Right cardiac atrium (tissue), 5 donors: ENCODE data around the gene TIPRL. TPM values are rescaled to one million over a fixed set of nuclear protein-coding genes. Genes with fewer than 3 reads are reported as not detected.

Experiments used
- ATAC-seq, 2 donors: fragments of 200-7000 bp; cut with Tn5 transposase; one replicate each; pipeline versions ENCODE4 v1.8.0 to v1.9.1; 2020; ENCODE audit warnings: moderate library complexity in 2 of 2, mild to moderate bottlenecking in 1 of 2
- DNase-seq, 3 donors: peaks; one replicate each; pipeline ENCODE4 v3.0.0-alpha.2; 2020
- H3K27ac ChIP-seq: one replicate; pipeline ENCODE4 v1.5.1; 2013; ENCODE audit warnings: mild to moderate bottlenecking, low read length, control low read depth, moderate library complexity
- H3K27me3 ChIP-seq: one replicate; pipeline ENCODE4 v1.6.1; 2013; ENCODE audit not compliant: control insufficient read depth, insufficient read depth
- H3K4me1 ChIP-seq: one replicate; pipeline ENCODE4 v1.6.1; 2013; ENCODE audit warnings: low read length; ENCODE audit not compliant: control insufficient read depth, insufficient read depth
- H3K4me3 ChIP-seq: one replicate; pipeline ENCODE4 v1.5.1; 2013; ENCODE audit warnings: low read length, control low read depth
- H3K9me3 ChIP-seq: one replicate; pipeline ENCODE4 v1.6.1; 2013; ENCODE audit warnings: low read length; ENCODE audit not compliant: control insufficient read depth
- WGBS: extraction: QIAGEN DNeasy Blood & Tissue Kit; methylation state at CpG from one replicate; pipeline ENCODE4 v1.1.7; 2013; 5-methylcytosine and 5-hydroxymethylcytosine counted together
- intact Hi-C, 4 donors: fragments of 100-400 bp; cut with DNase I; formaldehyde crosslinking; loops; one replicate each; pipeline versions ENCODE4 v1.11.0 to v1.14.0; 2022 to 2023
- polyA plus RNA-seq: library from polyadenylated mRNA; stranded (reverse); fragments of 200-250 nt; gene quantifications from one replicate; pipeline ENCODE4 v1.2.3, GENCODE V29; 2013
- total RNA-seq, 4 donors: library from RNA; stranded (reverse); fragmentation: NEBNext Ultra II Directional; extraction: Animal tissue kit (Norgen Biotek cat#: 25700); gene quantifications; one replicate each; pipeline ENCODE4 v1.2.1, GENCODE V29; 2021
- donor health status: healthy with polysubstance abuse.
- donor health status: DM: no; HTN: yes; CAD: no.
- donor health status: DM: no; HTN: no; CAD: no.
- donor health status: DM: no; HTN: yes; CAD: no; lungs with severe emphysema.
- donor health status: DM: yes; HTN: yes; CAD: no.

Gene TIPRL
- total and polyA plus RNA-seq, 5 donors = 17.0 to 28.8 (median 26.1) TPM

DNA sequence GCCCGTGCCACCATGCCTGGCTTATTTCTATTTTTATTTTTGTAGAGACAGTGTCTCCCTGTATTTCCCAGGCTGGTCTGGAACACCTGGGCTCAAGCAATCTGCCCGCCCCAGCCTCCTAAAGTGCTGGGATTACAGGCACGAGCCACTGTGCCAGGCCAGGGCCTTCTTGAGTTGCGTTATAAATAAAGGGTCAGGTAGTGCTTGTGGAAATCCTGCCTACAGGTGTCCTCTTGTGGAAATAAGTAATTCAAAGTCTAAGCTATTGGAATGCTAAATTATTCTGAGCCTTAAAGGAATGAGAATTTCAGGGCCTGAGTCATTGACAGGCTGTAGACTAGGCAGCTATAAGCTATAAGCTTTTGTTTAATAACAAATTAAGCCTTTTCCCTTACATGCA lies 38.9 kb downstream of the TIPRL start:
- H3K4me1 ChIP-seq = no peaks in the 10 kb centered on the region
- ATAC-seq (no peak), DNase-seq (no peak)
- intact Hi-C loops = no loop called here
- no peaks in the 10 kb centered on the region for H3K27me3 ChIP-seq
- H3K27ac ChIP-seq = no peak overlapping the region
- WGBS = 97% methylated on average over 4 of the region's 4 CpGs
- H3K4me3 ChIP-seq = no peak overlapping the region
- H3K9me3 ChIP-seq = peaks cover 4% of the 10 kb centered on the region

GRCh38 chr1:168218658-168219057 lies 39.9 kb downstream of the TIPRL start:
- Histone ChIP-seq H3K27me3 (no peaks in the 10 kb centered on the region), H3K9me3 (no peaks in the 10 kb centered on the region), H3K4me1 (no peaks in the 10 kb centered on the region), H3K4me3 (no peak overlapping the region), H3K27ac (no peak overlapping the region)
- ATAC-seq (no peak), DNase-seq (no peak)
- WGBS = 84% methylated on average over 4 of the region's 4 CpGs
- intact Hi-C loops = no loop called here

- DNase-seq (no peak), ATAC-seq (no peak)
- intact Hi-C loops = no loop called here
- WGBS = 58% methylated on average over 6 of the region's 6 CpGs
- Histone ChIP-seq H3K4me1 (no peaks in the 10 kb centered on the region), H3K4me3 (no peak overlapping the region), H3K9me3 (no peaks in the 10 kb centered on the region), H3K27ac (no peak overlapping the region), H3K27me3 (no peaks in the 10 kb centered on the region)
These were observed 41.7 kb downstream of the TIPRL start for GRCh38 chr1:168220470-168220871.

DNA sequence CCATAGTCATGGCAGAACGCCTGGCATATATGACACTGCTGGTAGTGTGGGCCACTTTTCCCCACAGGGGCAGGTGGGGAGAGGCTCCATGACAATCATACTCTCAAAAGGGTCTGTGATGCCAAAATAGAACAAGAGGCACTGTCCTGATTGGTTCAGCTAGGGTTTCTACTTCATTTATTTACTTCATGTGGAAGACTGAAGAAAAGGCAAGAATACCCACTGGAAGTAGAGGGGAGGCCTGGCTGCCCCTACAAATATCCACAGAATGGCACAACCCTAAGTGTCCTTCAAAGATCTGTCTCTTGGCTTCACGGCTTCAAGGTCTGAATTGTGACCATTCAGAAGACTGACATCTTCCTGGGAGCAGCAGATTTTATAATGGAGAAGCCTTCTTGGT lies 42.5 kb downstream of the TIPRL start:
- Histone ChIP-seq H3K4me3 (no peak overlapping the region), H3K27ac (no peak overlapping the region), H3K27me3 (no peaks in the 10 kb centered on the region), H3K9me3 (no peaks in the 10 kb centered on the region), H3K4me1 (no peaks in the 10 kb centered on the region)
- intact Hi-C loops = no loop called here
- 90% methylated on average over 2 of the region's 2 CpGs for WGBS
- DNase-seq (no peak), ATAC-seq (no peak)

DNA sequence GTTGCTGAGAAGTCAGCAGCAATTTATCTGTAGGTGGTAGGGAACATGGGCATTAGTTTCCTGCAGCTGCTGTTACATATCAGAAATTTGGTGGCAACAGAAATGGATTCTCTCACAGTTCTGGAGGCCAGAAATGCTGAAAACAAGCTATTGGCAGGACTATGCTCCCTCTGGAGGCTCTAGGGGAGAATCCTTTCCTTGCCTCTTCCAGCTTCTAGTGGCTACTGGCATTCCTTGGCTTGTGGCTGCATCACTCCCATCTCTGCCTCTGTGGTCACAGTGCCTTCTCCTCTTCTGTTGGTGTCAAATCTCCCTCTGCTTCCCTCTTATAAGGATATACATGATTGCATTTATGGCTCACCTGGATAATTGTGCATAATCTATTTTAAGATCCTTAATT lies 44.5 kb downstream of the TIPRL start:
- intact Hi-C loops = no loop called here
- H3K27ac ChIP-seq = no peak overlapping the region
- no peak for DNase-seq
- no peak for ATAC-seq
- H3K4me3 ChIP-seq = no peak overlapping the region
- H3K4me1 ChIP-seq = no peaks in the 10 kb centered on the region
- no peaks in the 10 kb centered on the region for H3K9me3 ChIP-seq
- no peaks in the 10 kb centered on the region for H3K27me3 ChIP-seq

DNA sequence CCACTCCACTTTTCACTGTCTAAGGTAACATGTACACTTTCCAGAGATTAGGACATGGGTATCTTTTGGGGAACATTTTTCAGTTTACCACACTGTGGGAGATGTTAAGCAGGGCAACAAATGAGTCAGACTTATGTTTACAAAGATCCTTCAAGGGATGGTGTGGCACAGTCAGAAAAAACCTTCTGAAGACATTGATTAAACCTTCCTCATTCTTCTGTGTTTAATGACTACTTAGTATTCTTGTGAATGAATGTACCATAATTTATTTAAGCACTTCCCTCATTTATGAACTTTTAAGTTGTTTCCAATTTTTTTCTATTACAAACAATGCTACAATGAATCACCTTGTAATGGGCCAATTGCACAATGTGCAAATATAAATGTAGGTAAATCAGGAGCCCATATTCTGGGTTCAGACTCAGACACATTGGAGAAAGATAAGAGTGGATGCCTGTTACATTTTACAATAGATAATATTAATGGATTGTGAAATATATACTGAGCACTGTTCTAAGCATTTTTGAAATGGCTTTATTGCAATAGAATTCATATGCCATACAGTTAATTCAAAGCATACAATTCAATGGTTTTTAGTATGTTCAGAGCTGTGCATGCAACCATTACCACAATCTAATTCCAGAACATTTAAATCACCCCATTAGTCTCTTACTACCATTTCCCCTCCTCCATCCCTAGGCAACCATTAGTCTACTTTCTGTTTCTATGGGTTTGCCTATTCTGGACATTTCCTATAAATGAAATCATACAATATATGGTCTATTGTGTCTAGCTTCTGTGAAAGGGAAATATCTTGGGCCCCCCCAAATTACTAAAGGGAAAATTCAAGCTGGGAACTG lies 45.1 kb downstream of the TIPRL start:
- Histone ChIP-seq H3K27ac (no peak overlapping the region), H3K27me3 (no peaks in the 10 kb centered on the region), H3K4me3 (no peak overlapping the region), H3K4me1 (peaks cover 1% of the 10 kb centered on the region), H3K9me3 (no peaks in the 10 kb centered on the region)
- intact Hi-C loops = no loop called here
- ATAC-seq (no peak), DNase-seq (no peak)

DNA sequence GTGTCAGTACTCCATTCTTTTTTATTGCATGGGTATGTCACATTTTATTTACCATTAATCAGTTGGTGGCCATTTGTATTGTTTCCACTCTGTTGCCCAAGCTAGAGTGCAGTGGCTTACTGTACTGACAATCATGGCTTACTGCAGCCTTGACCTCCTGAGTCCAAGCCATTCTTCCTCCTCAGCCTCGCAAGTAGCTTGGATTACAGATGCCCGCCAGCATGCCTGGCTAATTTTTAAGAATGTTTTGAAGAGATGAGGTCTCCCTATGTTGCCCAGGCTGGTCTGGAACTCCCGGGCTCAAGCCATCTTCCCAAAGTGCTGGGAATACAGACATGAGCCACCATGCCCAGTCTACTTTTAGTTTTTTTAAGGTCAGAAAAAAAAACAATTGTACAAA lies 46.2 kb downstream of the TIPRL start:
- H3K9me3 ChIP-seq = no peaks in the 10 kb centered on the region
- no peaks in the 10 kb centered on the region for H3K27me3 ChIP-seq
- intact Hi-C loops = no loop called here
- peak overlapping the region; percentile 87 for H3K4me3 ChIP-seq
- DNase-seq (no peak), ATAC-seq (no peak)
- WGBS = 98% methylated on average over 3 of the region's 3 CpGs
- H3K4me1 ChIP-seq = peaks cover 6% of the 10 kb centered on the region
- no peak overlapping the region for H3K27ac ChIP-seq

DNA sequence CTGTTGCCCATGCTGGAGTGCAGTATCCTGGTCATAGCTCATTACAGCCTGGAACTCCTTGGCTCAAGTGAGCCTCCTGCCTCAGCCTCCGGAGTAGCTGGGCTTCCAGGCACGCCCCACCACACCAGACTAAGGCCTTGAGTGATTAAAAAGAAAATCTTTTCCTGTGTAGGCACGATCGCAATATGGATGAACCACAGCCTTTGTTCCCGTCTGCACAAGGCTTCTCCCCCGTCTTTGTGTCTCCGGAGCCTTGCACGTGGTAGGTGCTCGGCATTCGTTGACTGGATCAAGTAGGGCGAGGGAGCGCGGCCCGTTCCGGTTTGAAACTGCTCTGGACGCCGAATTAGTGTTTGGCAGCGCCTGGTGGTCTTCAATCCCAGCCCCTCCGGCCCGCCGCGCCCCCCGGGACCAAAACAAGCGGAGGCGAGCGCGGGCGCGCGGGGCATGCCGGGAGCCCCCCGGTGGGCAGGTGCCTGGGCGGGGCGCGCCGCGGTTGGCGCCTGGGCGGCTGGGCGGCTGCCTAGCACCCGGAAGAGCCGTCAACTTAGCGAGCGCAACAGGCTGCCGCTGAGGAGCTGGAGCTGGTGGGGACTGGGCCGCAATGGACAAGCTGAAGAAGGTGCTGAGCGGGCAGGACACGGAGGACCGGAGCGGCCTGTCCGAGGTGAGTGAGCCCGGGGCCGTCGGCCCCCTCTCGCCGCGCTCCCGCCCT lies 46.9 kb downstream of the TIPRL start, which contains the start of gene SFT2D2:
Gene SFT2D2 (plus strand): TSS at position 529 of the 715 bp plus-strand sequence. CDS start 76 bp downstream, at position 605.
- 2% methylated on average over 58 of the region's 58 CpGs for WGBS
- Histone ChIP-seq H3K9me3 (no peaks in the 10 kb centered on the region), H3K27me3 (no peaks in the 10 kb centered on the region), H3K27ac (peak within 1 kb of the TSS; percentile 40), H3K4me1 (peaks cover 9% of the 10 kb centered on the region), H3K4me3 (peak within 1 kb of the TSS; percentile 87)
- intact Hi-C loops = no loop called here
- ATAC-seq (peak; percentile 97 to 98), DNase-seq (peak; percentile 83 to 93 (median 92))

- WGBS = 44% methylated on average over 7 of the region's 7 CpGs
- H3K4me1 ChIP-seq = peaks cover 9% of the 10 kb centered on the region
- H3K9me3 ChIP-seq = no peaks in the 10 kb centered on the region
- H3K27me3 ChIP-seq = no peaks in the 10 kb centered on the region
- intact Hi-C loops = no loop called here
- peak overlapping the region; percentile 87 for H3K4me3 ChIP-seq
- ATAC-seq = no peak
- no peak for DNase-seq
- H3K27ac ChIP-seq = no peak overlapping the region
These were observed 48.9 kb downstream of the TIPRL start for GRCh38 chr1:168227620-168228019.

DNA sequence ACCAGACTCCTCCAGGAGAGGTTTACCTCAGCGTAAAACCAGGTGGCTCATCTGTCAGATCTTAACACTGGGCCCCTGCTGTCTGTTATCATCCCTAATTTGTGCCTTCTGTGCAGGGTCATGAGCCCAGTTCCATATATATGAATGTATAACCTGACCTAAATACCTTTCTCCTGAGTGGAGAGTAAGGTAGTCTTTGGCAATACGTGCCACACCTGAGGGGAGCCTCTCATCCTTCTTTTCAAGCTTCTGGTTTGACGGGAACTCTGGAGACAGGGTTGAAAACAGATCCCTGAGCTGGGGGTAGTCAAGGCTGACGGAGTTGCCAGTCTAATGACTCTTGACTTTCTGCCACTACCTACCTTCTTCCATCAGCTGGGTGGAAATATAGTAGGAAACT lies 51.1 kb downstream of the TIPRL start:
- Histone ChIP-seq H3K4me3 (no peak overlapping the region), H3K4me1 (peaks cover 11% of the 10 kb centered on the region), H3K27me3 (no peaks in the 10 kb centered on the region), H3K9me3 (no peaks in the 10 kb centered on the region), H3K27ac (no peak overlapping the region)
- intact Hi-C loops = no loop called here
- ATAC-seq (no peak), DNase-seq (no peak)
- 98% methylated on average over 4 of the region's 4 CpGs for WGBS

DNA sequence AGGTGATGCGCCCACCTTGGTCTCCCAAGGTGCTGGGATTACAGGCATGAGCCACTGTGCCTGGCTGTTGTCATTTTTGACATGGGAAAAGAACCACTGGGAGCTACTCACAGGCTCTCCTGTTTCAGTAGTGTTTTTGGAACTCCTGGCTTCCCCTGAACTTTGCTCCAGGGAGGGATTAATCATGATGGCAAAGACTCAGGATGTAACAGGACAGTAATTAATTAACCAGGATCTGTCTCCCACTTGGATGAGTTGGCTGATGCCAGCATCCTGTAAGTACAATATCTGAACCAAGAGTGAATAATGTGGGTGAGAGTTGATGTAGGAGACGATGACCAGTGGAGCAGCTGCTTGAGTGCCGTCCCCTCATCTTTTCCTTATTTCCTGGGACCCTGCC lies 51.9 kb downstream of the TIPRL start:
- DNase-seq = no peak
- Histone ChIP-seq H3K9me3 (no peaks in the 10 kb centered on the region), H3K4me3 (no peak overlapping the region), H3K4me1 (peaks cover 15% of the 10 kb centered on the region), H3K27ac (no peak overlapping the region), H3K27me3 (no peaks in the 10 kb centered on the region)
- 96% methylated on average over 3 of the region's 3 CpGs for WGBS
- no peak for ATAC-seq
- intact Hi-C loops = no loop called here
